Measurements from ENCODE around the gene KIAA0513.

Gene KIAA0513

DNA sequence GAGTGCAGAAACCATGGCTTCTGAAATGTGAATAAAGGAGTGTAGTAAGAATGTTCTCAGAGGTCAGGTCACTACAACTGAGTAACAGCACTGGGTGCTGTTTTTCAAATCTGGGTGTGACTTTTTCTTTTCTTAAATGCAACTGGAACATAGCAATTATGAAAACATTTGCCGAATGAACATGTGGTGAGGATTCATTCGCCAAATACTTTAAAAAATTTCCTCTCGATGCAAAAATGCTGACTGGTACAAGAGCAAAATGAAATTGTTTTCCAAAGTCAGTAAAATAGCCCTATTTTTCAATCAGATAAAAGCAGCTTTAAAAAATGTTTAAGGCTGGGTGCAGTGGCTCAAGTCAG, 34.9 kb upstream of the KIAA0513 start:
- Histone ChIP-seq H3K79me2 (ENCODE audit: control insufficient read depth, insufficient read depth, low read length, unreplicated experiment) (peaks cover 44% of the 10 kb centered on the region), H3K27ac (ENCODE audit: low read depth, low read length) (peak overlapping the region; percentile 36; the same call in 1 of the 2 replicates), H3K4me3 (ENCODE audit: low read depth, low read length) (no peak overlapping the region), H3K36me3 (ENCODE audit: insufficient read depth, low read length) (peaks cover 24% of the 10 kb centered on the region; the same call in 1 of the 2 replicates), H2AFZ (ENCODE audit: low read length, unreplicated experiment) (no peak overlapping the region), H3K27me3 (ENCODE audit: insufficient read depth, low read length) (no peaks in the 10 kb centered on the region), H3K4me1 (ENCODE audit: control insufficient read depth, insufficient read depth, low read length, unreplicated experiment) (peaks cover 36% of the 10 kb centered on the region)

GRCh38 chr16:84993926-84994325, 33.7 kb upstream of the KIAA0513 start:
- peaks cover 36% of the 10 kb centered on the region for H3K4me1 ChIP-seq (ENCODE audit: control insufficient read depth, insufficient read depth, low read length, unreplicated experiment)
- peaks cover 16% of the 10 kb centered on the region; the same call in 1 of the 2 replicates for H3K36me3 ChIP-seq (ENCODE audit: insufficient read depth, low read length)
- no peak overlapping the region for H2AFZ ChIP-seq (ENCODE audit: low read length, unreplicated experiment)
- H3K27me3 ChIP-seq (ENCODE audit: insufficient read depth, low read length) = no peaks in the 10 kb centered on the region
- peak overlapping the region; percentile 97 for H3K27ac ChIP-seq (ENCODE audit: low read depth, low read length)
- no peak overlapping the region for H3K4me3 ChIP-seq (ENCODE audit: low read depth, low read length)
- H3K79me2 ChIP-seq (ENCODE audit: control insufficient read depth, insufficient read depth, low read length, unreplicated experiment) = peaks cover 54% of the 10 kb centered on the region

GRCh38 chr16:84995663-84996062, 31.9 kb upstream of the KIAA0513 start:
- H3K79me2 ChIP-seq (ENCODE audit: control insufficient read depth, insufficient read depth, low read length, unreplicated experiment) = peaks cover 64% of the 10 kb centered on the region
- H3K36me3 ChIP-seq (ENCODE audit: insufficient read depth, low read length) = peaks cover 15% of the 10 kb centered on the region; the same call in 1 of the 2 replicates
- H3K27ac ChIP-seq (ENCODE audit: low read depth, low read length) = peak overlapping the region; percentile 97
- H3K4me3 ChIP-seq (ENCODE audit: low read depth, low read length) = no peak overlapping the region
- H3K27me3 ChIP-seq (ENCODE audit: insufficient read depth, low read length) = no peaks in the 10 kb centered on the region
- H3K4me1 ChIP-seq (ENCODE audit: control insufficient read depth, insufficient read depth, low read length, unreplicated experiment) = peaks cover 47% of the 10 kb centered on the region
- no peak overlapping the region for H2AFZ ChIP-seq (ENCODE audit: low read length, unreplicated experiment)

- H3K79me2 ChIP-seq (ENCODE audit: control insufficient read depth, insufficient read depth, low read length, unreplicated experiment) = peaks cover 67% of the 10 kb centered on the region
- peak overlapping the region; percentile 97 for H3K27ac ChIP-seq (ENCODE audit: low read depth, low read length)
- no peak overlapping the region for H3K4me3 ChIP-seq (ENCODE audit: low read depth, low read length)
- no peaks in the 10 kb centered on the region for H3K27me3 ChIP-seq (ENCODE audit: insufficient read depth, low read length)
- peaks cover 11% of the 10 kb centered on the region; the same call in 1 of the 2 replicates for H3K36me3 ChIP-seq (ENCODE audit: insufficient read depth, low read length)
- H2AFZ ChIP-seq (ENCODE audit: low read length, unreplicated experiment) = no peak overlapping the region
- H3K4me1 ChIP-seq (ENCODE audit: control insufficient read depth, insufficient read depth, low read length, unreplicated experiment) = peaks cover 50% of the 10 kb centered on the region
These were observed 31.2 kb upstream of the KIAA0513 start for GRCh38 chr16:84996365-84996764.

DNA sequence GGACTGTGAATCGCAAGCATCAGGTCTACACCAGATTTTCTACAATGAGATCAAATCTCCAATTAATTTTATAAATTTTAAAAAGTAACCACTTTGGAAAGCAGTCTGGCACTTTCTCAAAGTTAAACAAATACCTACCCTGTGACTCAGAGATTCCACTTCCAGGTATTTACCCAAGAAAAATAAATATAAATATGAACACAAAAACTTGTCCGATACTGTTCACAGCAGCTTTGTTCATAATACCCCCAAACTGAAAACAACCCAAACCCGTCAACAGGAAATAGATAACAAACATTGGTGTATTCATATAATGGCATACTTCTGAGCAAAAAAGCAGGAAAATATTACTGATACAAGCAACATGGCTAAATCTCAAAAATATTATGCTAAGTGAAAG, 28.4 kb upstream of the KIAA0513 start:
- Histone ChIP-seq H3K79me2 (ENCODE audit: control insufficient read depth, insufficient read depth, low read length, unreplicated experiment) (peaks cover 85% of the 10 kb centered on the region), H3K4me3 (ENCODE audit: low read depth, low read length) (0 out of 2 replicates have a peak overlapping the region, but pooled peaks have one; percentile 28), H3K27me3 (ENCODE audit: insufficient read depth, low read length) (no peaks in the 10 kb centered on the region), H3K27ac (ENCODE audit: low read depth, low read length) (peak overlapping the region; percentile 65), H3K36me3 (ENCODE audit: insufficient read depth, low read length) (peaks cover 8% of the 10 kb centered on the region; the same call in 1 of the 2 replicates), H2AFZ (ENCODE audit: low read length, unreplicated experiment) (no peak overlapping the region), H3K4me1 (ENCODE audit: control insufficient read depth, insufficient read depth, low read length, unreplicated experiment) (peaks cover 61% of the 10 kb centered on the region)

- Histone ChIP-seq H3K27me3 (ENCODE audit: insufficient read depth, low read length) (no peaks in the 10 kb centered on the region), H3K4me1 (ENCODE audit: control insufficient read depth, insufficient read depth, low read length, unreplicated experiment) (peaks cover 63% of the 10 kb centered on the region), H3K4me3 (ENCODE audit: low read depth, low read length) (no peak overlapping the region), H3K36me3 (ENCODE audit: insufficient read depth, low read length) (peaks cover 6% of the 10 kb centered on the region; the same call in 1 of the 2 replicates), H2AFZ (ENCODE audit: low read length, unreplicated experiment) (no peak overlapping the region), H3K27ac (ENCODE audit: low read depth, low read length) (peak overlapping the region; percentile 65), H3K79me2 (ENCODE audit: control insufficient read depth, insufficient read depth, low read length, unreplicated experiment) (peaks cover 88% of the 10 kb centered on the region)
These were observed 27.6 kb upstream of the KIAA0513 start for GRCh38 chr16:84999857-85000480.

GRCh38 chr16:85002099-85002541, 25.5 kb upstream of the KIAA0513 start:
- Histone ChIP-seq H3K4me1 (ENCODE audit: control insufficient read depth, insufficient read depth, low read length, unreplicated experiment) (peaks cover 65% of the 10 kb centered on the region), H3K36me3 (ENCODE audit: insufficient read depth, low read length) (no peaks in the 10 kb centered on the region), H3K79me2 (ENCODE audit: control insufficient read depth, insufficient read depth, low read length, unreplicated experiment) (peaks cover 92% of the 10 kb centered on the region), H3K27me3 (ENCODE audit: insufficient read depth, low read length) (no peaks in the 10 kb centered on the region), H2AFZ (ENCODE audit: low read length, unreplicated experiment) (peak overlapping the region; percentile 59), H3K27ac (ENCODE audit: low read depth, low read length) (peak overlapping the region; percentile 94), H3K4me3 (ENCODE audit: low read depth, low read length) (peak overlapping the region; percentile 67)

- Histone ChIP-seq H3K36me3 (ENCODE audit: insufficient read depth, low read length) (no peaks in the 10 kb centered on the region), H2AFZ (ENCODE audit: low read length, unreplicated experiment) (peak overlapping the region; percentile 59), H3K4me3 (ENCODE audit: low read depth, low read length) (peak overlapping the region; percentile 67), H3K27ac (ENCODE audit: low read depth, low read length) (peak overlapping the region; percentile 94), H3K27me3 (ENCODE audit: insufficient read depth, low read length) (no peaks in the 10 kb centered on the region), H3K79me2 (ENCODE audit: control insufficient read depth, insufficient read depth, low read length, unreplicated experiment) (peaks cover 92% of the 10 kb centered on the region), H3K4me1 (ENCODE audit: control insufficient read depth, insufficient read depth, low read length, unreplicated experiment) (peaks cover 65% of the 10 kb centered on the region)
These were observed 25.0 kb upstream of the KIAA0513 start for GRCh38 chr16:85002608-85003007.

DNA sequence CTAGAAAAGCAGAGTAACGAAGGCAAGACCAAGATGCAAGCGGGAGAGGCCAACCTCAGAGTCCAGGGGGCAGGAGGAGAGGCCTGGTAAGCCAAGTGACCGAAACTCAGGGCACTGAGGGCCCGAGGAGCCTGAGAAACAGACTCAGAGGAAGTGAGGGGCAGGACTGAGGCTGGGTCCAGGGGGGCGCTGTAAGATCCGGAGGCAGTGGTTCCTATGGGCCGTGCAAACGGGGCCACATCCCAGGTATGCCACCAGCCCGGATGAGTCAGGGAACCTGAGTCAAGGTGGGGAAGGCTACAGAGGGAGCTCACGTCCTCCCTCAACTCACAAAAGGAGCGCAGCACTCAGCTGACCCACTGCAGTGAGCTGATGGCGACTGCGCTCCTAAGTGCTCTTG, 24.5 kb upstream of the KIAA0513 start:
- Histone ChIP-seq H3K4me1 (ENCODE audit: control insufficient read depth, insufficient read depth, low read length, unreplicated experiment) (peaks cover 68% of the 10 kb centered on the region), H3K27ac (ENCODE audit: low read depth, low read length) (peak overlapping the region; percentile 94)

GRCh38 chr16:85003725-85004586, 23.6 kb upstream of the KIAA0513 start:
- no peak overlapping the region for H2AFZ ChIP-seq (ENCODE audit: low read length, unreplicated experiment)
- H3K4me1 ChIP-seq (ENCODE audit: control insufficient read depth, insufficient read depth, low read length, unreplicated experiment) = peaks cover 70% of the 10 kb centered on the region
- no peaks in the 10 kb centered on the region for H3K36me3 ChIP-seq (ENCODE audit: insufficient read depth, low read length)
- H3K79me2 ChIP-seq (ENCODE audit: control insufficient read depth, insufficient read depth, low read length, unreplicated experiment) = peaks cover 94% of the 10 kb centered on the region
- H3K27me3 ChIP-seq (ENCODE audit: insufficient read depth, low read length) = no peaks in the 10 kb centered on the region
- peak overlapping the region; percentile 94 for H3K27ac ChIP-seq (ENCODE audit: low read depth, low read length)
- peak overlapping the region; percentile 59 for H3K4me3 ChIP-seq (ENCODE audit: low read depth, low read length)

More for the DNA sequence above, 24.5 kb upstream of the KIAA0513 start:
- H2AFZ ChIP-seq (ENCODE audit: low read length, unreplicated experiment) = no peak overlapping the region
- H3K27me3 ChIP-seq (ENCODE audit: insufficient read depth, low read length) = no peaks in the 10 kb centered on the region
- no peaks in the 10 kb centered on the region for H3K36me3 ChIP-seq (ENCODE audit: insufficient read depth, low read length)
- peaks cover 93% of the 10 kb centered on the region for H3K79me2 ChIP-seq (ENCODE audit: control insufficient read depth, insufficient read depth, low read length, unreplicated experiment)
- H3K4me3 ChIP-seq (ENCODE audit: low read depth, low read length) = peak overlapping the region; percentile 67

Data from ACC112 (cell line).